Glutamatergic neuron (in vitro differentiated cells): ENCODE measurements around the gene BMPR1B. TPM values are rescaled to one million over a fixed set of nuclear protein-coding genes. Genes with fewer than 3 reads are reported as not detected.

ENCODE experiments used
- DNase-seq: peaks from one replicate; pipeline ENCODE4 v3.0.0; 2022
- H3K27ac Mint-ChIP-seq: one replicate; pipeline ENCODE4 v1.8.0; 2020; ENCODE audit warnings: mild to moderate bottlenecking, mixed read lengths, inconsistent platforms; ENCODE audit not compliant: unreplicated experiment
- H3K27me3 Mint-ChIP-seq: one replicate; pipeline ENCODE4 v1.8.0; 2020; ENCODE audit warnings: mild to moderate bottlenecking, moderate library complexity, mixed read lengths, inconsistent platforms; ENCODE audit not compliant: unreplicated experiment
- H3K36me3 Mint-ChIP-seq: one replicate; pipeline ENCODE4 v1.8.0; 2020; ENCODE audit warnings: mild to moderate bottlenecking, mixed read lengths, inconsistent platforms; ENCODE audit not compliant: unreplicated experiment
- H3K4me1 Mint-ChIP-seq: one replicate; pipeline ENCODE4 v1.8.0; 2020; ENCODE audit warnings: mild to moderate bottlenecking, low read depth, mixed read lengths, inconsistent platforms; ENCODE audit not compliant: unreplicated experiment
- H3K4me3 Mint-ChIP-seq: one replicate; pipeline ENCODE4 v1.8.0; 2020; ENCODE audit warnings: mild to moderate bottlenecking, mixed read lengths, inconsistent platforms; ENCODE audit not compliant: unreplicated experiment
- H3K9me3 Mint-ChIP-seq: one replicate; pipeline ENCODE4 v1.8.0; 2020; ENCODE audit warnings: mild to moderate bottlenecking, moderate library complexity, mixed read lengths, inconsistent platforms; ENCODE audit not compliant: unreplicated experiment
- CTCF ChIP-seq: fragments of 200-600 bp; sonication (generic); IDR thresholded peaks from one replicate; pipeline ENCODE4 v1.5.0; 2021; ENCODE audit not compliant: partially characterized antibody, unreplicated experiment
- total RNA-seq: library from RNA; stranded (reverse); fragmentation: NEBNext Ultra II Directional; extraction: Animal tissue kit (Norgen Biotek cat#: 25700); gene quantifications from one replicate; pipeline ENCODE4 v1.2.1, GENCODE V29; 2021; ENCODE audit not compliant: unreplicated experiment

BMPR1B gene
- total RNA-seq, 1 donor from 2014 or later, result 2.4 TPM

- Mint-ChIP-seq H3K4me1 (peaks cover 7% of the 10 kb centered on the region), H3K27me3 (no peaks in the 10 kb centered on the region), H3K4me3 (no peak overlapping the region), H3K27ac (no peak overlapping the region), H3K9me3 (peaks cover 3% of the 10 kb centered on the region), H3K36me3 (no peaks in the 10 kb centered on the region)
- no peak for TF ChIP-seq CTCF
- no peak for DNase-seq
Observed at GRCh38 chr4:94849901-94850300, 92.1 kb downstream of the BMPR1B start.

- no peaks in the 10 kb centered on the region for H3K36me3 Mint-ChIP-seq
- no peak for DNase-seq
- no peaks in the 10 kb centered on the region for H3K27me3 Mint-ChIP-seq
- TF ChIP-seq CTCF, result no peak
- H3K4me1 Mint-ChIP-seq, result peaks cover 25% of the 10 kb centered on the region
- no peak overlapping the region for H3K4me3 Mint-ChIP-seq
- H3K27ac Mint-ChIP-seq, result no peak overlapping the region
- no peaks in the 10 kb centered on the region for H3K9me3 Mint-ChIP-seq
Observed at GRCh38 chr4:94852616-94853015, 94.9 kb downstream of the BMPR1B start.

- Mint-ChIP-seq H3K27ac (peak overlapping the region; percentile 88), H3K27me3 (no peaks in the 10 kb centered on the region), H3K4me3 (peak overlapping the region; percentile 58), H3K4me1 (peaks cover 25% of the 10 kb centered on the region), H3K36me3 (no peaks in the 10 kb centered on the region), H3K9me3 (no peaks in the 10 kb centered on the region)
- no peak for TF ChIP-seq CTCF
- no peak for DNase-seq
Observed at GRCh38 chr4:94856030-94856429, 98.3 kb downstream of the BMPR1B start.

GRCh38 chr4:94870146-94870545 is 112.4 kb downstream of the BMPR1B start:
- Mint-ChIP-seq H3K9me3 (no peaks in the 10 kb centered on the region), H3K36me3 (no peaks in the 10 kb centered on the region), H3K27me3 (no peaks in the 10 kb centered on the region), H3K4me1 (no peaks in the 10 kb centered on the region), H3K27ac (no peak overlapping the region), H3K4me3 (no peak overlapping the region)
- no peak for TF ChIP-seq CTCF
- DNase-seq, result no peak

GRCh38 chr4:94871644-94872305 is 114.0 kb downstream of the BMPR1B start:
- no peak overlapping the region for H3K4me3 Mint-ChIP-seq
- no peak overlapping the region for H3K27ac Mint-ChIP-seq
- H3K4me1 Mint-ChIP-seq, result no peaks in the 10 kb centered on the region
- no peaks in the 10 kb centered on the region for H3K36me3 Mint-ChIP-seq
- no peak for TF ChIP-seq CTCF
- H3K9me3 Mint-ChIP-seq, result no peaks in the 10 kb centered on the region
- H3K27me3 Mint-ChIP-seq, result no peaks in the 10 kb centered on the region
- DNase-seq, result no peak
